Measurements from ENCODE around the gene SMAD6. TPM values are rescaled to one million over a fixed set of nuclear protein-coding genes. Genes with fewer than 3 reads are reported as not detected.

The SMAD6 gene
- total RNA-seq, 1 donor from 2014 or later, result 1.2 TPM

DNA sequence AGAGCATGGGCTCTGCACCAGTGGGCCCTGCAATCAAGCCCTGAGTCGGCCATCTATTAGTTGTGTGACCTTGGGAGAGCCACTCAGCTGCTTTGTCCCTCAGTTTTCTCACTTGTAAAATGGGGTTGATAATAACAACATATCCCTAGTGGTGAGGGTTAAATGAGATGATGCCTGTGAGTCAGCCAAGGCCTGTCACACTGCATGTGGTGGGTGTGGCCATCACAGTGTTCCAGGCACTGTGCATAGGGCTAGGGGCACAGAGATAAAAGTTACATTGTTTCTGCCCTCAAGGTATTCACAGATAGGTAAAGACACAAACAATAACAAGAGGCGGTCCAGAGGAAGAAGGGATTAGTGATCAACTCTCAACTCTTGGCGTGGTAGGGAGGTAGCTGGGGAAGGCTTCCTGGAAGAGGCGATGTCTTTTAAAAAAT, 19.5 kb downstream of the SMAD6 start:
- peak; percentile 71 for ATAC-seq

DNA sequence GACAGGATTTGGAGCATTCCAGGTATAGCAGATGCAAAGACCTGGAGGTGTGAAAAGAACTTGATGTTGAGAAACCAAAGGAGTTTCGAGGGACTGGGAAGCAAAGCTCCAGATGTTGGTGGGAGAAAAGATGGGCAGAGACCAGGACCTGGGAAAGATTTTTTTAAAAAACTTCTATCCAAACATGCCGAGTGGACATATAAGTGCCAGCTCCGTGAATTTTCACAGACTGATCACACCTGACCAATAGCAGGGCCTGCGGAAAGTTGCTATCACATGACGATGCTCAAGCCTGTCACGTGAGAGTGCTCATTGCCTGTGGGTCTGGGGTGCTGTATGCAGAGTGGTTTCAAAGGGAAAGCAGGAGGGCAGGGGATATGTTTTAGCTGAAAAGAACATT, 19.9 kb downstream of the SMAD6 start:
- no peak for ATAC-seq

DNA sequence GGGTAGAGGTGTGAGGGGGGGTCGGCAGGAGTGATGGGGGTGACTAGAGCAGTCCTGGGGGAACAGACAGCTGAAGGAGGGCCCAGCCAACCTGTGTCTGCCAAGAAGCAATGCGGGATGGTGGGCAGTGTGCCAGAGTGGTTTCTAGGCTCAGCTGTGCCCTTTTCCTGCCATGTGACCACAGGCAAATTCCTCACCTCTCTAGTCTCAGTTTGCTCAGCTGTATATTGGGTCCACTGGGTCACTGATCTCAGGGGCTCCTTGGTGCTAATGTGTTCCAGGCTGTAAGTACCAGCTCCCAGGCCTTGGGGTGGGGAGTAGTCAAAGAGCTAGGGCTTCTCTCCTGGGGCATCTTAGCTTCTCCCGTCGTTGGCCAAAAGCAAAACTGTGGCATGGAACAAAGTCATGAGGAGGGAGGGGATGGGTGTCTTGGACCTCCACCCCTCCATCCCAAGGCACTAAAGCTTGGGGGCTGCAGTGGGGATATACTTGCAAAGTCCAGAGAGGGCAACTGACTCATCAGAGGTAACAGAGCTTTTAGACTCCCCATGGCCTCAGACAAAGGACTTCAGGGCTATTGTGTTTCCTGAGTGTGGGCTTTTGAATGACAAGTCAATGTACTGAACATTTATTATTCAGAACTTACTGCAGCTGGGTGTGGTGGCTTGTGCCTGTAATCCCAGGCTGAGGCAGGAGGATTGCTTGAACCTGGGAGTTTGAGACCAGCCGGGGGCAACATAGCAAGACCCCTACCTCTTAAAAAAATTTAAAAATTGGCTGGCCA, 20.9 kb downstream of the SMAD6 start:
- ATAC-seq, result no peak

DNA sequence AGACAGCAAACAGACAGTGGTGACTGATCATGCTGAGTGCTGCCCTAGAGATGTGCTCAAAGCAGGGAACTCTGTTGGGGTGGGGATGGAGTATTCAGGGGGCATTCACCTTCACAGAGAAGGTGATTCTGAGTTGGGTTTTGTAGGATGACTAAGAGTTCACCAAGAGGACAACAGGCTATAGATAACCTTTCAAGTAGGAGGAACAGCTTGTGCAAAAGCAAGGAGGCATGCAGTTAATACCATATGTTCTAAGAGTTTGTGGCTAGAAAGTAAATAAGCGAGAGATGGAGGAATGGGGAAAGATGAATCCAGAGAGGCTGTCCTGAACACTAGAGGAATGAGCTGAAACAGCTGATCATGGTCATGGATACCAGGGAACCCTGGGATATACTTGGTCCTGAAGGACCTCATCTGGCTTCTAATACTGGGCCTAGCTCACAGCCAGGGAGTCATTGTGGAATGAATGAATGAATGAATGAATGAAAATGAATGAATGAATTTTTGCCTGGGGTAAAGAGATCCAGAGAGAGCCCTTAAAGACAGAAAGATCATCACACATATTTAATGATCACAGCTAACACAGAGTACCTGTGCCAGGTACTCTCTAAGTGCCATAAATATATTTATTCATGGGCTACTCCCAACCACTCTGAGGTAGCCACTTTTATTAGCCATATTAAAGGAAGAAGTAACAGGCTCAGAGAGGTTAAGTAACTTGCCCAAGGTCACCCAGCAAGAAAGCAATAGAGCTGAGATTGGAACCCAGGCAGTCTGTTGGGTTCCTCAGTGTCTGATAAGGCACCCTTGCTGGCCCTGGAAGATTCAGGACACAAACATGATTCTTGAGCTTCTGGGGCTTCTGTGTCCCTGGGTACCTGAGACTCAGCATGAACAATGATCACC, 22.0 kb downstream of the SMAD6 start:
- no peak for ATAC-seq

DNA sequence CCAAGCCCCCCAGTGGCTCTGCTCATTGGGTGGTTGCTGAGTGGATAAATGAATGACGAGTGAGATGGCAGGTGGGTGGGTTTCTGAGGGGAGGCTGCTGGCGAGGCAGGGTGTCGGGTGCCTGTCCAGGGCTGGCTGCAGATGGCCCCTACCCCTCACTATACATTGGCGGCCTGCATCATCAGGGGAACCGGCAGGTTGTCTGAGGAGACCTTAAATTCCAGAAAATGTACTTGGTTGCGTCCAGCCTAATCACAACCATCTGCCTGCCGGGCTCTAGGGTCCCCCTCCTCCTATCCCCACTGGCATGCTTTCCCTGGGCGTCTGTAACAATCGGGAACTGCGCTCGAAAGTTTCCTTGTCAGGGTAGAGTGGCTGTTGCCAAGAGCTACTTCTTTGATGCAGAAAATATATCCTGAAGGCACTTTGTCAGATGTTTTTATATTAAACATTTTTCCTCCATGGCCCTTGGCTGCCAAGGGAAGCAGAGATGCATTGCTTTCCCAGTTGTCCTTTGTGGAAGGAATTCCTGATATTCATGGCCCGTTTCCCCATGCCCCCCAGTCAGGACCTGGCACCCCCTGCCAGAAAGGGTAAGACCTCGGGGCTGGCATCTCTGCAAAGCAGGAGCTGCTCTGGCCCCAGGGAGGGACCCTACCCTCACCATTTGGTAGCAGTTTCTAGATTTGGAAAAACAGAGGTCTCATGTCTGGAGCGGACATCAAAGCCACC, 22.9 kb downstream of the SMAD6 start:
- no peak for ATAC-seq

DNA sequence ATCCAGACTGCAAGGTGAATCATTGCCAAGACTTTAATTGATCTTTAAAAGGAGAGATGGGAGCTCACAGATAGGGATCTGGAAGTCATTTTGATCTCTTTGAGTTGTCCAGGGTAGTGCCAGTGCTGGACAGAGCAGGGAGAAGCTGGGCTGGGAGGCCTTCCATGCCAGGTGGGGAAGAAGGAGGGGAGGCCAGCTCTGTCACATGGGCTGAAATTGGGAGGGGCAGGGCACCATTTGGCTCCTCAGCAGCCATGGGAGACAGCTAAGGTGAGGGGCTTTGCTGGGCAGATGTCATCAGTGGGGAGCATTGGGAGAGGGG, 23.4 kb downstream of the SMAD6 start:
- ATAC-seq, result no peak

DNA sequence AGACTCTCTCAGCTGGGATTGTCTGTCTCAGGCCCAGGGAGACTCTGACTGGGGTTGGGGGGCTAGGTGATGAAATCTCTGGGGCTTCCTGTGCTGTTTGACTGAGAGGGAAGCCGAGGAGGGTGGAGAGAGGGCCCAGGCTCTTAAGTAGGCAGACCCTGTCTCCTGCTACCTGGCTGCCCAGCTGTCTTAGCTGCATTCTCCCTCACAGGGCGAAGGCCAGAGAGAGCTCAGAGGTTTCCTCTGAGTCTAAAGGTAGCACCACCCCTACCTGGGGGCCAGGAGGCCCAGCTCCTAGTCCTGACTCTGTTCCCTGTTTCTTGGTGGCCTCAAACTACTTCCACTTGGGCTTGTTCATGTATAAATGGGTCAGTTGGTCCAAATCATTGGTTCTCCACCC, 24.4 kb downstream of the SMAD6 start:
- ATAC-seq, result no peak

DNA sequence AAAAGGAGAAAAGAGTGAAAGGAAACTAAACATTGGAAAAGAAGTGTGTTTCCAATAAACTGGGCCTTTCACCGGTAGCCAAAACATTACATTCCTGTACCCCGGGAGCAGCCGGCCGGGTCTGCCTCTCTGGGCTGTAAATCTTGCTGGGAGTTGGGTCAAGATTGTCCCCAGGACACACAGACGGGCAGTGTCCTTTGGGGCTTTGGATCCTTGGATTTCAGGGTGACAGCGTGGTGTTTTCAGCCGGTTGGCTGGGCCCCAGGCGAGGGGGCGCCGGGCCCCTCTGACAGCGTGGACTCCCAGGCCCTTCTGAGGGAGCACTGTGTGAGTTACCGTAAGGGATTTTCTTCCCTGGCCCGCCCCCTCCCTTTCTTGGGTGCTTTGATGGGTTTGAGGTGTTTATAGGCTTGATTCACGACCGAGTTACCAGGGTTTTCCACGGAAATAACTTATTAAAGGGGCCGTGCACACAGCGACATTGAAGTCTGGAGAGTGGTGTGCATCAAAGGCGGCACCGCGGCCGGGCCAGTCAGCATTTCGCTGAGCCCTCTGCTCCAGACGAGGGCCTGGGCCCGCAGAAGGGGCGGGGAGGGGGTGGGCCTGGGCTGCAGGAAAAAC, 27.4 kb downstream of the SMAD6 start:
- no peak for ATAC-seq

DNA sequence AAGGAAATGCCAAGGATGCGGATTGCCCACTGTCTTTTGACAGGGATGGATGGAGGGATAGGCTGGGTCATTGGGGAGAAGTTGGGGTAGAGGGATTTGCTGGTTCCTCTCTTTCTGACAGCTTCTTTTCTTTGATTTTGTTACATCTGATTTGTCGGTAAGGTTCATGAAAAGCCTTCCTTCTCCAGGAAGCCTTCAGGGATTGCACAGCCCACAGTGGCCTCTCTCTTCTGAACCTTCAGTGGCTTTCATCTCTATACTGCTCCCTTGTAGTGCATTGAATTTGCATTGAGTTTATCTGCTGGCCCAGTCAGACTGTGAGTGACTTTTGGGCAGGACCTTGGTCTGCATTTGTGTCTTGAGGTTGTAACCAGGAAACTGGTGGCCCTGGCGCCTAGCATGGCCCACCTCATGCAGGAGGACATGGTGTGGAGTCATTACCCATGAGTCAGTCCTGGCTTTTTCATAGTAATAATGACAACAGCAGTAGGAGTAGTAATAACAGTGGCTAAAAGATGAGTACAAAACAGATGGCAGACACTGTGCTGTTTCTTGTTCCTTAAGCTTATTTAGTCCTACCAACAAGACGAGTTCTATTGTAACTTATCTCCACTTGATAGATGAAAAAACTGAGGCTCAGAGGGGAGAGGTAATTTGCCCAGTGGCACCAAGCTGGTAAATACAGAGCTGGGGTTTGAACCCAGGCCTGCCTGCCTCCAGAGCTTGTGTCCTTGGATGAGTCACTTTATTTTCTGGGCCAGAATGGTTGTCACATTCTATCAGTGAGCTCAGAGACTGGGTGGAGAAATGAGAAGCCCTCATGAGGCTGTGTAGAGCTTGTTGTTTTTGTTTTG, 28.4 kb downstream of the SMAD6 start:
- ATAC-seq, result peak; percentile 14

DNA sequence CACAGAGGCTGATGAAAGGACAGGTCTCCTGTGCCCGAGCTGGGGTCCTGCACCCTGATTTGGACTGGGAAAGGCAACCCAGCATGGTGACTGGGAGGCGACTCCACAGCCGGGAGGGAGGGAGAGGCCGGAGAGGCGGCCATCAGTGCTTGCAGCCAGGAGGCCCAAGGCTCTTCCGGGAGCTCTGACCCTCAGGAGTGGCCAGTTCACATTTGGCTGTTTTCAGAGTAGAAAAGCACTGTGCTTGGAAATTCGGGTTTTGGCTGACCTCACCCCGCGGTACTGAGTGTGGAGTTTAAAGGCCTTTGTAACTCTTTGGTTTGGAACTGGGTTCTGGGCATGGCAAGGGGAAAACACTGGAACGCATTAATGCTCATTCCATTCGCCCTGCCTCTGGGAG, 31.9 kb downstream of the SMAD6 start:
- no peak for ATAC-seq

DNA sequence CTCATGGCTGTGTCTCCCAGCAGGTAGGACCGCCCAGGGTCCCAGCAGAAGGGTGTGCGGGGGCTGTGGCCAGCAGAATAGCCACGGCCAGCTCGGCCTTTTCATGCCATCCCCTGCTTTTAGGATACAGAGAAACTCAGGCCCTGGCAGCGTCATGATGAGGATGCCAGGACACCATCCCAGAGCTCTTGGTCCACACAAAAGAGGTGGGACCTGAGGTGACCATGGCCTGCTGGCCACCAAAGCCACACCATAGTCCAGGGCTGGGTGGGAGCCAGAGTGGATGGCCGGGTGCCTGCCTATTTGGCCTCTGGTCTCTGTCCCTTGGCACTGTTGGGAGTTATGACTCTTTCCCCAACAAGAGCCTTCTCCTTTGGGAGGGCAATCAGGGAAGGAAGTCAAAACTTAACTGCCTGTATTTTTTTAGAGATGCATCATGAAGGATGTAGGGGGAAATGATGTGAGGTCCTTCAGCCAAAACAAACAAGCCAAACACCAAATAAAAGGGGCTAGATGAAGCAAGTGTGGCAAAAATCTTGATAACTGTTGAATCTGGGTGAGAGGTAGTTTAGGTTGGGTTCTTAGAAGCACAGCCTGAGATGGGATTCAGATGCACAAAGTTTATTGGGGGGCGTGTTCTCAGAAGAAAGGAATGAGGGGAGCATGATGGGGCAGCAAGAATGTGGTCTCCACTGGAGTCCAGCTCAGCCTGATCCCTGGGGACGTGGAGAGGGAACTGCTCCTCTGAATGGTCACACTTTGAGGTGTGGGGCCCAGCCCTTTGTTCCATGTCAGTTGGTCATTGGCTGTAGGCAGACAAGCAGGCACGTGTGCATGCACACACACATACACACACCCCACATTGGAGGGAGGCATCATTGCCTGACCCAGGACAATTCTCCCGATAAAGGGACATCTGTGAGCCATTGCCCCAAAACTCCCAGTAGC, 33.2 kb downstream of the SMAD6 start:
- ATAC-seq, result no peak

DNA sequence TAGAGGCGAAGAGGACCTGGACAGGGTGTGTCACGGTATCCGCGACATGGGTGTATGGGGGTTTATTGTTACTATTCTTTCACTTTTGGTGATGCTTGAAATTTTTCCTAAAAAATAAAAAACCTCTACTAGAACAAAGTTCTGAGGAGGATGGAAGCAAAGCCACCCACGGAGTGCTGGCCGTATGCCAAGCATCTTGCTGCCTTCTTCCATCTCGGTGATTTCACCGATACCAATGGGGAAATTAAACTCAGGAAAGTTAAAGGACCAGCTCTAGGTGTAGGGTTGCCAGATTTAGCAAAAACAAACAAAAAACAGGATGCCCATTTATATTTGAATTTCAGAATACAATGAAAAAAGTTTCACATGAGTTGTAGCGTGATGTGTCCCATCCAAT, 33.9 kb downstream of the SMAD6 start:
- ATAC-seq, result no peak

DNA sequence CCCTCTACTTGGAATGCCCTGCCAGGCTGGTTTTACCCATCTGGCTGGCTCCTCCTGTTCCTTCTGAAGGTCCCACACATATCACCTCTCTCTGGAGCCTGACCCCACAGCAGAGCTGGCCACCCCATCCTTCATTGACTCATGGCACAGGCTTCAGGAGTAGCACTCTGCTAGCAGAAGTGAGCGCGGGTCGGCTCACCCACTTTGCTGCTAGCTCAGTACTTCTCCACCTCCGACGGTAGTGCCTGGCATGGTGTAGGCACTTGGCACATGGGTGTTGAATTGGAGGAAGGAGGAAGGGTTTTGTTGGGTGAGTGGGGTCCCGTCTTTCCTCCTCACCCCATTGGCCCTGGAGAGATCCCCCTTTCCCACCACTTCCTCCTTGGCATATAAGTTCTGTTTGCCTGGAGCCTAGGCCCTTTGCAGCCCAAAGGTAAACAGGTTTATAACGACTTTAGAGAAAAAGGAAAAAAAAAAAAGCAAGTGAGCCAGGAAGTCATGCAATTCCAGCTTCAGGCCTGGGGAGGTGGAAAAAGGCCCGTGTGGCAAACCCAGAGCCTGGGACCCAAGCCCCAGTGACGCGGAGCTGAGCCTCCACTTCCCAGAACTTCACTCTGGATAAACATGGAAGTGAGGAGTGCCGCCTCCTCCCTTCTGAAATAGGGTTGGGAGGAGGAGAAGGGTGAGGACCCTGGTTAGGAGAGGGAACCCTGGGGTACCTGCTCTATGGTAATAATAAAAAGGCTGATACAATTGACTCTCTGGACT, 35.4 kb downstream of the SMAD6 start:
- ATAC-seq, result no peak

DNA sequence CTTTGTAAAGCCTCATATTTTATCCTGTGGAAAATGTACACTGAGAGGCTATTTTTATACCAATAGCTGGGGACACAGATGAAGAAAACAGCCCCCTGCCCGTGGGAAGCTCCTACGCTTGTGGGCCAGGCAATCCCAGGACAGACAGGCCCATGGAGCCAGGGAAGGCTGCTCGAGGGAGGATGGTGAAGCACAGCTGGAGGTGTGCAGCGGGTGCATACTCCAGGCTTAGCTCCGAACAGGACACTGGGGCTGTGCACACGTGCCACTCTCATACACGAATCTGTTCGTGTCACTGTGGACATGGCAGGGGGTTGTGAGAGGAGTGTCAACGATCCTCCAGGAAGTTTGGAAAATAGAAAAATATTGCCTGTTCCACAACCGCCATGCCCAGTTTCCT, 36.1 kb downstream of the SMAD6 start:
- no peak for ATAC-seq

DNA sequence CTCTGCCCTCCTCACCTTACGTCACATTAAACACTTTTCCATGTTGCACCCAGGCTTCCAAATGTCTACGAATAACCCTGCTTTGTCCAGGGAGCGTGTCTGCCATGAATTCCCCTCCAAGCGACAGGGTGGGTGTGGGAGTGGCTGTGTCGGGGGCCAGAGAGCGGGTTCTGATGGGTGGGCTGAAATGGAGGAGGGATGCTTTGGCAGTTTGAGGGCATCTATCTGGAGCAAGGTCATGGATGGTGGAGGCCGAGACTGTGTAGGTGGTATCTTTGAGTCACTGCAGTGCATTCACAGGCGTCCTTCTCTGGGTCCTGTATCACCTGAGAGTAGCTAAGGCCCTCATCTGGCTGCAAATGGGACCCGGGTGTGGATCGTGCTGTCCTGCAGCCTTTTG, 36.6 kb downstream of the SMAD6 start:
- no peak for ATAC-seq

DNA sequence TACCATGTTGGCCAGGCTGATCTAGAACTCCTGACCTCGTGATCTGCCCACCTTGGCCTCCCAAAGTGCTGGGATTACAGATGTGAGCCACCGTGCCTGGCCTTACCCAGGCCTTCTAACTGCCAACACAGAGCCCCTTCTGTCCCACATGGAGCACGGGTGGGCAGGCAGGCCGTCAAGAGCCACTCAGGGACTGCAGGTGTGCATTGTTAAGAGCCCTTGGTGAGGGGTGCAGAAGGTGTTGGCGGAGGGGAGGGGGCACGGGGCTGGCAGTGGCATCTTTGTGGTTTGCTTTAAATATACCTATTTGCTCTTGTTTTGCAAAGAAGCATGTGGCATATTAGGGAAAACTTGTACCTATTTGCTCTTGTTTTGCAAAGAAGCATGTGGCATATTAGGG, 37.3 kb downstream of the SMAD6 start:
- no peak for ATAC-seq

DNA sequence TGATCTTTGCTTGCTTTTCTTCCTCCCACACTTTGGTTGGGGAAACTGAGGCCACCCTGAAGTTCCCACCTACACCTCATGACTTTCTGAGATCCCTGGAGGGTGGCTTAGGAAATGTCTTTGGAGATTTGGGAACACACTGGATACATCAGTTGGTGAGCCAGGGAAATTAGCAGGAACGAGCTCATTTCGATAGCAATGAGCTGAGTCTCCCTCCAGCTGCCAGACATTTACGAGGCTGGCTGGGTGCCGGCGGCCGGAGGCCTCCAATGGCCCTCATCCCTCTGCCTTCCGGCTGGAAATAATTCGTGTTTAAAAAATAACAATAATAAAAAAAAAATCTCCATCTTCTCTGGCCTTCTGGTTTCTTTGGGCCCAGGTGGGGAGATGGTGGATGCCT, 38.8 kb downstream of the SMAD6 start:
- ATAC-seq, result no peak

DNA sequence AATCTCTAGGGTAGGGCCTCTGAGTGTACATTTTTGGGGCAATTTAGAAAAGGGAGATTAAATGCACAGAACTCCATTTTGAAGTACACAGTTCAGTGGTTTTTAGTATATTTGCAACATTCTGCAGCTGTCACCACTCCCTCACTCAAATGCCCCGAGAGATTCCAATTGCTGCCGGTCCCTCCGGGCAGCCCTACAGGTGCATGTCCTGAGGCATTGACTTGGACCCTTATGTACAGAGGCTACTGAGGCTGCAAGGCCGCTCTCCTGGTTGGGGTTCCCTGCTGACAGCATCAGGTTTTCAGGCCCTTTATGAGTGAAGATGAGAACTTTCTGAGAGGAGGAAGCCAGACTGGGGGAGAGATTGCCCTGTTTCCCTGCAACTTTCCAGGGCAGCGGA, 39.6 kb downstream of the SMAD6 start:
- no peak for ATAC-seq

DNA sequence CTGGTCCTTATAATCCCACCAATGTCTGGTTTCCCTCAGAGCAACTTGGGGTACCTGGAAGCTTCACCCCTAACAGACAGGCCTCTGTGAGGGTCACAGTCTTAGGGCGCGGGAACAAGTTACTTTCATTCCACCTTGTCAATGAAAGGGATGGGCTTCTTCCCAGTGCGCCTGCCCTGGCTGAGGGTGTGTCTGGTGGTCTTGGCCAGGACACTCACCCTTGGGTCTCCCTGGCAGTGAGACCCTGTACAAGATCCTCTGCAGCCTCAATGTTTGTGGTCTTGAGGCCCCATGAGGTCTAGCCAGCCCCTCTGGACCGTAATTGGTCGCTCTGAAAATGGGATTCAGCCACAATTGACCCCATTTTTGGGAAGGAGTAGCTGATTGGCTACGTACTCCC, 40.2 kb downstream of the SMAD6 start:
- ATAC-seq, result no peak

DNA sequence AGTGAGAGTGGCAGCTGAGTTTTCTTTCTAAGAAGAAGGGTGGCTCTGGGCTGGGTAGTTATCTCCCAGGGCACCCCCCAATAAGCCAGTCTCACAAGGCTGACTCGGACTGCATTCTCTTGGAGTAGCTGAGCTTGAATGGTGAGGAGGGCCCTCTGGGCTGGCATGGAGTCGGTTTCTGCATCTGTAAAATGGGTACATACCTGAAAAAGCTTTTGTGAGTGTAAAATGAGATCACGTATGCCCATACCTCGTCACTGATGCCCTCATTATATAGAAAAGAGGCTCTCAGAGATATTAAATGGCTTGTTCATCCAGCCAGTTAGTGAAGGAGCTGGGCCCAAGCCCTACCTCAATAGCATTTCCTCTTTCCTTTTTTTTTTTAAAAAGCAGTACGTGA, 41.2 kb downstream of the SMAD6 start:
- ATAC-seq, result no peak
